Sigmoid colon (tissue), 4 donors: ENCODE data around the gene CLIP4.

Source experiments
- CTCF ChIP-seq, 4 experiments: fragments of 450-650 bp in 3 of 4; fragments of 200-600 bp in 1 of 4; IDR thresholded peaks; one replicate each; pipeline ENCODE4 v1.5.1; 2016 to 2019; ENCODE audit warnings: antibody characterized with exemption in 4 of 4, mild to moderate bottlenecking in 3 of 4, moderate library complexity in 2 of 4
- EP300 ChIP-seq, 4 donors: sonication (generic); formaldehyde crosslinking; IDR thresholded peaks; one replicate each; pipeline ENCODE4 v1.6.1; 2017; ENCODE audit warnings: antibody characterized with exemption in 4 of 4
- POLR2A ChIP-seq, 2 donors: fragments of 450-650 bp; IDR thresholded peaks; one replicate each; pipeline ENCODE4 v1.6.1; 2016; ENCODE audit warnings: antibody characterized with exemption in 2 of 2, mild to moderate bottlenecking in 2 of 2, moderate library complexity in 2 of 2
- POLR2AphosphoS5 ChIP-seq, 4 donors: sonication (generic); formaldehyde crosslinking; IDR thresholded peaks; one replicate each; pipeline ENCODE4 v1.6.1; 2017; ENCODE audit warnings: antibody characterized with exemption in 4 of 4

- no peak for TF ChIP-seq POLR2A (IDR thresholded peaks at IDR 0.05)
- TF ChIP-seq CTCF (IDR thresholded peaks at IDR 0.05) = peak in 2 of 4 experiments; percentile 7 to 34
- TF ChIP-seq EP300 (IDR thresholded peaks at IDR 0.05) = no peak
- TF ChIP-seq POLR2AphosphoS5 (IDR thresholded peaks at IDR 0.05) = no peak
These were observed 123.3 kb downstream of the CLIP4 start for GRCh38 chr2:29238497-29238896.
